NCI-H1436 (cell line): ENCODE data around the gene CEP57L1.
A peak's percentile ranks its signal among the peaks of the same experiment; 100 is the strongest.
"Not testable (repeated sequence)": the region's sequence is repeated elsewhere in the genome, so short reads cannot be mapped to it uniquely, and the experiment has no call there.

ENCODE experiments used
- DNase-seq: peaks from one replicate; lab custom pipeline; 2025; lab: John Stamatoyannopoulos, UW

The CEP57L1 gene

GRCh38 chr6:109105681-109106080 lies 10.4 kb downstream of the CEP57L1 start:
- DNase-seq = no peak

DNA sequence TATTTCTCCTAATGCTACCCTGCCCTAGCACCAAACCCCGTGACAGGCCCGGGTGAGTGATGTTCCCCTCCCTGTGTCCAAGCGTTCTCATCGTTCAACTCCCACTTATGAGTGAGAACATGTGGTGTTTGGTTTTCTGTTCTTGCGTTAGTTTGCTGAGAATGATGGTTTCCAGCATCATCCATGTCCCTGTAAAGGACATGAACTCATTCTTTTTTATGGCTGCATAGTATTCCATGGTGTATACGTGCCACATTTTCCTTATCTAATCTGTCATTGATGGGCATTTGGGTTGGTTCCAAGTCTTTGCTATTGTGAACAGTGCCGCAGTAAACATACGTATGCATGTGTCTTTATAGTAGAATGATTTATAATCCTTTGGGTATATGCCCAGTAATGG lies 14.4 kb downstream of the CEP57L1 start:
- DNase-seq = not testable (repeated sequence)

DNA sequence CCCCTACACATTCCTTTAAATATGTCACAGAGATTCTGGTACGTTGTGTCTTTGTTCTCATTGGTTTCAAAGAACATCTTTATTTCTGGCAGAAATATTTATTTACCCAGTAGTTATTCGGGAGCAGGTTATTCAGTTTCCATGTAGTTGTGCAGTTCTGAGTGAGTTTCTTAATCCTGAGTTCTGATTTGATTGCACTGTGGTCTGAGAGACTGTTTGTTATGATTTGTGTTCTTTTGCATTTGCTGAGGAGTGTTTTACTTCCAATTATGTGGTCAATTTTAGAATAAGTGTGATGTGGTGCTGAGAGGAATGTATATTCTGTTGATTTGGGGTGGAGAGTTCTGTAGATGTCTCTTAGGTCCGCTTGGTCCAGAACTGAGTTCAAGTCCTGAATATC lies 17.4 kb downstream of the CEP57L1 start:
- DNase-seq = not testable (repeated sequence)

DNA sequence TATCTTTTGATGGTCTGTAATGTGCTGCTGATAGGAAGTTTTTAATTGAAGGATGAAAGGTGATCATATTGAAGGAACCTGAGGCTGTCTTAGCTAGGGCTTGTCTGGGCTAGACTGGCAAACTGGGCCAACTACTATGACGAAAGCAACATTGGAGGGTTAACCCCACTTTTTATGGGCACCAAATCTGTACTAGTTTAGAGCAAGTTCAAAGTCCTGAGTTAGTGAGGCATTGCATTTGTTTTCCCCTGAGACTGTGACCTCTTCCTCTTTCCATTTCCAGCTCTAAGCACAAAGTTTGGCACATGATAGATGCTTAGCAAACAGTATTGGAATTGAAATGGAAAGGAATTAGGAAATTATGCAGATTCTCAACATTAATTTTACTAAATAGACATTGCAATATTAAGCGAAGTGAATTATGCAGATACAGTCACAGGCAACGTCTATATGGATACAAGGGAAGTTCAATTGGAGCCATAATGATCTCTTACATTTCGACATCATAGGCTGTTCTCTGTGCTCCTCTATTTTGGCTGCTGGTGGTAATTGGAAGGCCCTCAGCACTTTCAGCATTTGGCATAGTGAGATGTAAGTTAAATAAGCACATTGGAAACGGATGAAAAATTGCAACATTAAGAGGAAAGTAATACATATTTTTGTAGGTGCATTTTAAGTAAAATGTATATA lies 22.2 kb downstream of the CEP57L1 start:
- no peak for DNase-seq

DNA sequence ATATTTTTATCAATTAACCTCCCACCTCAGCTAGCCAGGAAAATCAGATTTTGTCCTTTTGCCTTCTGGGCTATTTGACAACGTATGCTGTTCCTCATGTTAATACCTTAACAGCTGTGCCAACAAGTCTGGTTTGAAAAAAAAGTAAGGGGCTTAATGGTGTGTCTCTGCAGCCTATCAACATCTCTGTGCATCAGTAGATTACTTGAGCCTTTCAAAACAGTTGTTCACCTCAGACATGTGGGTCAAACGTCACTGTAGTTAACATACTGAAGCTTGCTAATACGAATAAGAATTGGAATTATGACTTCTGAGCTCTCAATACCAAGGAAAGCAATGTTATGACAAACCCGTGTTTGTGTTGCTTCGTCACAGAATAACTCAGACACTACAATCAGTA lies 23.0 kb downstream of the CEP57L1 start:
- DNase-seq = no peak

DNA sequence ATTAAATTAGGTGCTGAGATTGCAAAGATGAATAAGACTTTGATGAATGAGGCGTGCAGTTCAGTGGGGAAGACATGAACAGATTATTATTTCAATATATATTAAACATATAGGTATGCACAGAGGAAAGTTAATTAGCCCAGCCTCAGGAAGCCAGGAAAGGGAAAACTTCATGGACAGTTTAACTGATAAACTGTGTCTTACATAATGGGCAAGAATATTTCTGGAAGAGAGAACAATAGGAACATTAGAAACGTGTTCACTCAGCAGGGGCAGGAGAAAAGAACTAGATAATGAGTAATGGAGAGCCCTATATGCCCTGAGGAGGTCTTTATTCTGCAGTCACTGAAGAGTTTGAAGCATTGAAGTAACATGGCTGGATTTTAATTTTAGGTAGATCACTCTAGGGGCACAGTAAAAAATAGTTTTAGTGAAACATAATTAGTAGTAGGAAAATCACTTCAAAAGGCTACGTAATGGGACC lies 23.6 kb downstream of the CEP57L1 start:
- no peak for DNase-seq

GRCh38 chr6:109121411-109121810 lies 26.1 kb downstream of the CEP57L1 start:
- DNase-seq = no peak

- no peak for DNase-seq
Observed at GRCh38 chr6:109124219-109124618, 28.9 kb downstream of the CEP57L1 start.

- DNase-seq = no peak
Observed at GRCh38 chr6:109125504-109125903, 30.2 kb downstream of the CEP57L1 start.

GRCh38 chr6:109130065-109130464 lies 34.8 kb downstream of the CEP57L1 start:
- DNase-seq = no peak

GRCh38 chr6:109135600-109135999 lies 40.3 kb downstream of the CEP57L1 start:
- DNase-seq = not testable (repeated sequence)

DNA sequence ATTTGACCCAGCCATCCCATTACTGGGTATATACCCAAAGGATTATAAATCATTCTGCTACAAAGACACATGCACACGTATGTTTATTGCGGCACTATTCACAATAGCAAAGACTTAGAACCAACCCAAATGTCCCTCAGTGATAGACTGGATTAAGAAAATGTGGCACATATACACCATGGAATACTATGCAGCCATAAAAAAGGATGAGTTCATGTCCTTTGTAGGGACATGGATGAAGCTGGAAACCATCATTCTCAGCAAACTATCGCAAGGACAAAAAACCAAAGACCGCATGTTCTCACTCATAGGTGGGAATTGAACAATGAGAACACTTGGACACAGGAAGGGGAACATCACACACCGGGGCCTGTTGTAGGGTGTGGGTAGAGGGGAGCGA lies 40.7 kb downstream of the CEP57L1 start:
- not testable (repeated sequence) for DNase-seq

DNA sequence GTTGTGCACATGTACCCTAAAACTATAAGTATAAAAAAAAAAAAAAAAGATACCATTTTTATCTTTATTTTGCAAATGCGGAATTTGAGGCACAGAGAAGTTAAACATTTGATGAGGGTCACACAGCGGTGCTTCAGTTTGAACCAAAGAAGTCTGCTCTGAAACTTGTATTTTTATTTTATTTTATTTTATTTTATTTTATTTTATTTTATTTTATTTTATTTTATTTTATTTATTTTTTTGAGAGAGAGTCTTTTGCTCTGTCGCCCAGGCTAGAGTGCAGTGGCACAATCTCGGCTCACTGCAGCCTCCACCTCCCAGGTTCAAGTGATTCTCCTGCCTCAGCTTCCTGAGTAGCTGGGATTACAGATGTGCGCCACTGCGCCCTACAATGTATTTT lies 41.2 kb downstream of the CEP57L1 start:
- DNase-seq = not testable (repeated sequence)

- no peak for DNase-seq
Observed at GRCh38 chr6:109139109-109139508, 43.8 kb downstream of the CEP57L1 start.

GRCh38 chr6:109142067-109142466 lies 46.8 kb downstream of the CEP57L1 start:
- DNase-seq = not testable (repeated sequence)

GRCh38 chr6:109143191-109143590 lies 47.9 kb downstream of the CEP57L1 start:
- no peak for DNase-seq

GRCh38 chr6:109148251-109148650 lies 52.9 kb downstream of the CEP57L1 start:
- not testable (repeated sequence) for DNase-seq

DNA sequence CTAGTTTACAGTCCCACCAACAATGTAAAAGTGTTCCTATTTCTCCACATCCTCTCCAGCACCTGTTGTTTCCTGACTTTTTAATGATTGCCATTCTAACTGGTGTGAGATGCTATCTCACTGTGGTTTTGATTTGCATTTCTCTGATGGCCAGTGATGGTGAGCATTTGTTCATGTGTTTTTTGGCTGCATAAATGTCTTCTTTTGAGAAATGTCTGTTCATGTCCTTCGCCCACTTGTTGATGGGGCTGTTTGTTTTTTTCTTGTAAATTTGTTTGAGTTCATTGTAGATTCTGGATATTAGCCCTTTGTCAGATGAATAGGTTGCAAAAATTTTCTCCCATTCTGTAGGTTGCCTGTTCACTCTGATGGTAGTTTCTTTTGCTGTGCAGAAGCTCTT lies 53.4 kb downstream of the CEP57L1 start:
- DNase-seq = not testable (repeated sequence)

- DNase-seq = no peak
Observed at GRCh38 chr6:109153752-109154151, 58.4 kb downstream of the CEP57L1 start.

DNA sequence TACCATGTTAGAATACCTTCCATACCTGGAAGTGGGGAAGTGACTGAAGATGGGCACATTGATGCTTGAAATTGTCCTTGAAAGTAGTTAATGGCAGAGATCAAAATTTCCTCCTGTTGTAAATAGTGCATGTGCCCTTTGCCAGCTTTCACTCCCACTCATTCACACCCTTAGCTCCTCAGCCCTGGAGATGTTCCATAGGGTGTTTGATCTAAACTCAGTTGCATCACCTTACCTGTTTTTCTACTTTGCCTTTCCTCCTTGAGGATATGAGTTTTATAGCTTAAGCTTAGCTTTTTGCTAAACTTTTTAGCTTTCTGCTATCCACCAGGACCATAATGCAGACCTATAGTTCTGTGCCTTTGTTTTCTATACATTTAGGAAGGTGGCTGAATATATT lies 69.0 kb downstream of the CEP57L1 start:
- DNase-seq = no peak

DNA sequence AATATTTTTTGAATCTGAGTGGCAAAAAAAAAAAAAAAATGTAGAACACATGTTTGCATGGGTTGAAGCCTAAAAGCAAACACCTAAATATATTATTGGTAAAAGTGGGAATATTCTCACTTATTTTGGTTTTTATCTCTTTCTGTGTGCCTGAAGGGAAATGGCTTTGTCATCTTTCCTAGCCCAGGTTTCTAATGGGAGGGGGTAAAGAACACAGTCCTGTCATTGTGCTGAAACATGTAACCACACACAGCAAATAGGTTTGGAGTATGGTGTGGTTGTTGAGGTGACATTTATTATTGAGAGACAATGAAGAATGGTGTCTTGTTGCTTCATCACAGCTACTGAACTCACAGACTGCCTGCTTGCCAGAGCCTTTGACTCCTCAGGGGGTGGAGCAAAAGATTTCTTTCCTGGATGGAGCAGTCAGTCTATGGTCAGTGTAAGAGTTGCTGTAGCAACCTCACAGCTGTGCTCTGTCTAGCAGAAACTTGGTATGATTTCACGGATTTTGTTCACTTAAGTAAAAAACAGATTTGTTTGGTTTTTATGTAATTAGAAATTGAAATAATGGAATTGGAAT lies 70.2 kb downstream of the CEP57L1 start:
- peak; percentile 2 for DNase-seq

- peak; percentile 30 for DNase-seq
Observed at GRCh38 chr6:109166673-109167072, 71.4 kb downstream of the CEP57L1 start.

GRCh38 chr6:109167562-109167961 lies 72.3 kb downstream of the CEP57L1 start:
- no peak for DNase-seq

DNA sequence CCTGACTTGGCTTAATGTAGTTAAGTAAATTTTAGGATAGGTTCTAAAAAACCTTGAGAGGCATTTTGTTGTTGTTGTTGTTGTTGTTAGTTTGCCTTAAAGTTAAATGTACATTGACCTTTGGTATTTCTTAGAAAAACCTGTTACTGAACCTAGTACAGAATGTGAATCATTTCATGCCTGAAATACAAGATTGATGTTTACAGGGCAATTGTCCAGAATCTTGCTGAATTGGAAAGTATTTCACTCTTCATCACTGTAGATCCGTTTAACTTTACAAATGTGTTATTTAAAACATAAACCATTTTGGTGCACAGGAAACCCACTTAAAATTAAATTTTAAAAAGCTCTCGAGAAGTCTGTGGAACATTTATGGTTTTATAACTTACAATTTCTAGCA lies 75.0 kb downstream of the CEP57L1 start:
- no peak for DNase-seq
